LNCaP clone FGC (cell line): ENCODE results near the gene ABHD8.

Source experiments
- DNase-seq: peaks from one replicate; pipeline ENCODE4 v3.0.0-alpha.2; 2011; ENCODE audit warnings: low read depth
- H3K4me3 ChIP-seq: 2 replicates; pipeline ENCODE4 v1.5.1; 2011; ENCODE audit warnings: mild to moderate bottlenecking, low read depth, low read length, control low read depth
- TF ChIP-seq, protein P1 (sequence below): IDR thresholded peaks from 2 replicates; pipeline ENCODE4 v1.5.1; 2012; ENCODE audit warnings: mild to moderate bottlenecking; ENCODE audit not compliant: control insufficient read depth, insufficient read depth; ENCODE audit errors: extremely low read depth

Gene ABHD8

GRCh38 chr19:17338433-17339078 is 35.3 kb upstream of the ABHD8 start:
- TF ChIP-seq, protein P1, sequence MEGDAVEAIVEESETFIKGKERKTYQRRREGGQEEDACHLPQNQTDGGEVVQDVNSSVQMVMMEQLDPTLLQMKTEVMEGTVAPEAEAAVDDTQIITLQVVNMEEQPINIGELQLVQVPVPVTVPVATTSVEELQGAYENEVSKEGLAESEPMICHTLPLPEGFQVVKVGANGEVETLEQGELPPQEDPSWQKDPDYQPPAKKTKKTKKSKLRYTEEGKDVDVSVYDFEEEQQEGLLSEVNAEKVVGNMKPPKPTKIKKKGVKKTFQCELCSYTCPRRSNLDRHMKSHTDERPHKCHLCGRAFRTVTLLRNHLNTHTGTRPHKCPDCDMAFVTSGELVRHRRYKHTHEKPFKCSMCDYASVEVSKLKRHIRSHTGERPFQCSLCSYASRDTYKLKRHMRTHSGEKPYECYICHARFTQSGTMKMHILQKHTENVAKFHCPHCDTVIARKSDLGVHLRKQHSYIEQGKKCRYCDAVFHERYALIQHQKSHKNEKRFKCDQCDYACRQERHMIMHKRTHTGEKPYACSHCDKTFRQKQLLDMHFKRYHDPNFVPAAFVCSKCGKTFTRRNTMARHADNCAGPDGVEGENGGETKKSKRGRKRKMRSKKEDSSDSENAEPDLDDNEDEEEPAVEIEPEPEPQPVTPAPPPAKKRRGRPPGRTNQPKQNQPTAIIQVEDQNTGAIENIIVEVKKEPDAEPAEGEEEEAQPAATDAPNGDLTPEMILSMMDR, result no peak
- H3K4me3 ChIP-seq, result peak overlapping the region; percentile 77
- no peak for DNase-seq

- H3K4me3 ChIP-seq, result peak overlapping the region; percentile 77
- DNase-seq, result no peak
- TF ChIP-seq, protein P1, result no peak
Measured at GRCh38 chr19:17337675-17338432, 34.6 kb upstream of the ABHD8 start.

DNA sequence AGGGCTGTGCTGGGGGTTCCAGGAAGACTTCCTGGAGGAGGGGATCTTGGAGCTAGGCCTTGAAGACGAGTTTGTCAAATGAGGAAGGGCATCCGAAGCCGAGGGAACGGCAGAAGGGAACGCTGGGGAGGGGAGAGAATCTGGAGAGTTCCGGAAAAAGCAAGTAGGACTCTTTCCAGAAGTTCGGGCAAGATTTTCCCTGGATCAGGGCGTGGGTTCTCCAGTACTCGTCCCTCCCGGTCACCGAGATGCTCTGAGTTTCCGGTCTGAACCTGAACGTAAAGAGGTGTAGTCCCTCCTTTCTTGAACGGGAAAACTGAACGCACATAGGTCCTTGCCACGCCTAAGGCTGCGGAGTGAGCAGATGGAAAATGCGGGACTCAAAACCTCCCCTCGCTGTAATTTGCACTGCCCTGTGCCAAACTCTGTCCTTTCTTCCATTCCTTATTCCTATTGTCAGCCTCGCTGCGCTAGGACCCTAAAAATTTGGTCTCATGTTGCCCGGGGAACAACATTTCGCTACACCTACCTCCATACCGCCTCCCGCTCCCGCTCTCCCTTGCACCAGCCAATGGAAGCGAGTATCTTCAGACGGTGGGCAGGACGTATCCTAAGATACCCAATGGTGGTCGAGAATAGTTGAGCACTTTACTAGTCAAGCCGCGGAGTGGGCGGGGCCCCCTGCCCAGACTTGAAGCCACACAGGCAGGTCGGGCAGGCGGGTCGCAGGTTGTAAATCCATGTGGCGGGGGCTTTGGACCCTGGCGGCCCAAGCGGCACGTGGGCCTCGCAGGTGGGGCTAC is 33.8 kb upstream of the ABHD8 start, which contains the start of gene GTPBP3:
TSS of gene GTPBP3 (plus strand) at position 682 of the 803 bp plus-strand sequence. CDS start at position 741, 59 bp downstream.
- H3K4me3 ChIP-seq, result peak within 1 kb of the TSS; percentile 77
- peak; percentile 98 for DNase-seq
- TF ChIP-seq, protein P1, result no peak

DNA sequence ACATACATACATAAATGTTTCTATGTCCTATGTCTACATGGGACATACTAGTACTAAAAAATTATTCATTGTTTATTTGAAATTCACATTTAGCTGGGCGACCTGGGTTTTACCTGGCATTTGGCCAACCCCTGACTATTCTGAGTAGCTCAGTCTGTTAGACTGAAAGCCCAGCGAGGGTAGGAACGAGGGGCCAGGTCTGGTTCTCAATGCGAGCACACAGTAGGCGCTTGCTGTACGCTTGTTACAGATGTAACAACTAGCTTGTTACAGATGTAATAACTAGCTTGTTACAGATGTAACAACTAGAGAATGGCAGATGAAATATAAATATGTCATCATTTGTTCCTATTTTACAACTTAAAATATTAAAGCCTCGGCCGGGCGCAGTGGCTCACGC is 32.4 kb upstream of the ABHD8 start:
- DNase-seq, result no peak
- TF ChIP-seq, protein P1, result no peak
- peak overlapping the region; percentile 75 for H3K4me3 ChIP-seq

DNA sequence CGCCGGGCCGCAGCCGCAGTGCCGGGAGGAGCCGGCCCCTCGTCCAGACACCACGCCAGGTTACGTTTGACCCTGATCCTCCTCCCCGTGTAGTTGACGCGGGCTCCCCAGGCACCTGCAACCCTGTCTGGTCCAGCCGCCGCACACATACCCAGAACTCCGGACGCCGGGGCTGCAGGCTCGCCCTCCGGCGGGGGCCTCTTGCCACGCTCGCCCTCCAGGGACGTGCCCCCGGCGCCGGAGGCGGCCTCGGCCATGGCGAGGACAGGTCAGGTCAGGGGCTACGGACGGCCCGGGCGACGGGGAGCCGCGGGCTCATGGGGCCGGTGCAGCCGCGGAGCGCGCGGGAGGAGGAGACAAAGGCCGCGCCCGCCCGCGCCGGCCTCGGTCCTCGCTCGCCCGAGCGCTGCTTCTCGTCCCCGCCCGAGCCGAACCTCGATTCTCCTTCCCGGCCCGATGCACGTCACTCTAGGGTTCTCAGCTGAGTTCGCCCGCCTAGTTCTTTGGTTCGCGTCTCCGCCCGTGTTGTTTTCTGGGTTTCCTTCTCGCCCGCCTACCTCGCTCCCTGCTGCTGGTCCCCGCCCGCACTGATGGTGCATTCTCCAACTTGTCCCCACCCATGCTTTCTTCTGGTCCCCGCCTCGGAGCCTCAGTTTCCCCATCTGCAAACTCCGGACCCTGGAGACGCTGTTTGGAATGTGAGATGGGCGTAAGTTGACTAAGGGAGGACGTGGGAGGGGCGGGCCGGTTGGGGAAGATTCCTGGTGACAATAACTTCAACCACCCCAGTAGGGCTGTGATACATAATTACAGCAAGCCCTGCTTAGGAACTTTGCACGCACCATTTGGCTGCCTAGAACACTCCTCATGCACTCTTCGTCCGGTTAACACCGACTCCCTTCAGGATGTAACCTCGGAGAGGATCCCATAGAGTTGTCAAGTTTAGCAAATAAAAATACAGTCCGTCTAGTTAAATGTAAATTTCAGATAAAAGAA is 31.5 kb upstream of the ABHD8 start, which contains the start of gene ANO8:
TSS of gene ANO8 (minus strand) at position 442 of the 996 bp plus-strand sequence. CDS start at position 257, 185 bp downstream.
- DNase-seq, result peak; percentile 96
- peak within 1 kb of the TSS; percentile 75 for H3K4me3 ChIP-seq
- TF ChIP-seq, protein P1, result no peak
